ENCODE results near the gene CRHR1.

DNA sequence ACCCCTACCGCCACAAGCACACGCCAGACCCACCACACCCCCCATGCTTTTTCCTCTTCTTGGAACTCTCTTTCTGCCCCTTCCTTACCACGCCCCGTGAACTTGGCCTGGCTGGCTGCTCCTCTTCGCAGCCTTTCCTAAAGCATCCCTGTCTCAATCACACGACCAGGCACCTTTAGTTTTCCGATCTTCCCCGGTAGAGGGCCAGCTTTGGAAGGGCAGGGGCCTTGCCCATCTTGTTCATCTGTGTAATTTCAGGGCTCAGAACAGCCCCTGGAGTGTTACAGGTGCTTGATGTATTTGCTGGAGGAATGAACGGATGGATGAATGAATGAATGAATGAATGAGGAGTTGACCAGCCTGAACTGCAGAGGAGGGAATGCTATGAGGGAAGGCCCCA lies 64.3 kb downstream of the CRHR1 start:
- TF ChIP-seq, protein P1, sequence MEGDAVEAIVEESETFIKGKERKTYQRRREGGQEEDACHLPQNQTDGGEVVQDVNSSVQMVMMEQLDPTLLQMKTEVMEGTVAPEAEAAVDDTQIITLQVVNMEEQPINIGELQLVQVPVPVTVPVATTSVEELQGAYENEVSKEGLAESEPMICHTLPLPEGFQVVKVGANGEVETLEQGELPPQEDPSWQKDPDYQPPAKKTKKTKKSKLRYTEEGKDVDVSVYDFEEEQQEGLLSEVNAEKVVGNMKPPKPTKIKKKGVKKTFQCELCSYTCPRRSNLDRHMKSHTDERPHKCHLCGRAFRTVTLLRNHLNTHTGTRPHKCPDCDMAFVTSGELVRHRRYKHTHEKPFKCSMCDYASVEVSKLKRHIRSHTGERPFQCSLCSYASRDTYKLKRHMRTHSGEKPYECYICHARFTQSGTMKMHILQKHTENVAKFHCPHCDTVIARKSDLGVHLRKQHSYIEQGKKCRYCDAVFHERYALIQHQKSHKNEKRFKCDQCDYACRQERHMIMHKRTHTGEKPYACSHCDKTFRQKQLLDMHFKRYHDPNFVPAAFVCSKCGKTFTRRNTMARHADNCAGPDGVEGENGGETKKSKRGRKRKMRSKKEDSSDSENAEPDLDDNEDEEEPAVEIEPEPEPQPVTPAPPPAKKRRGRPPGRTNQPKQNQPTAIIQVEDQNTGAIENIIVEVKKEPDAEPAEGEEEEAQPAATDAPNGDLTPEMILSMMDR (IDR thresholded peaks at IDR 0.05): no peak
- TF ChIP-seq, protein P2, sequence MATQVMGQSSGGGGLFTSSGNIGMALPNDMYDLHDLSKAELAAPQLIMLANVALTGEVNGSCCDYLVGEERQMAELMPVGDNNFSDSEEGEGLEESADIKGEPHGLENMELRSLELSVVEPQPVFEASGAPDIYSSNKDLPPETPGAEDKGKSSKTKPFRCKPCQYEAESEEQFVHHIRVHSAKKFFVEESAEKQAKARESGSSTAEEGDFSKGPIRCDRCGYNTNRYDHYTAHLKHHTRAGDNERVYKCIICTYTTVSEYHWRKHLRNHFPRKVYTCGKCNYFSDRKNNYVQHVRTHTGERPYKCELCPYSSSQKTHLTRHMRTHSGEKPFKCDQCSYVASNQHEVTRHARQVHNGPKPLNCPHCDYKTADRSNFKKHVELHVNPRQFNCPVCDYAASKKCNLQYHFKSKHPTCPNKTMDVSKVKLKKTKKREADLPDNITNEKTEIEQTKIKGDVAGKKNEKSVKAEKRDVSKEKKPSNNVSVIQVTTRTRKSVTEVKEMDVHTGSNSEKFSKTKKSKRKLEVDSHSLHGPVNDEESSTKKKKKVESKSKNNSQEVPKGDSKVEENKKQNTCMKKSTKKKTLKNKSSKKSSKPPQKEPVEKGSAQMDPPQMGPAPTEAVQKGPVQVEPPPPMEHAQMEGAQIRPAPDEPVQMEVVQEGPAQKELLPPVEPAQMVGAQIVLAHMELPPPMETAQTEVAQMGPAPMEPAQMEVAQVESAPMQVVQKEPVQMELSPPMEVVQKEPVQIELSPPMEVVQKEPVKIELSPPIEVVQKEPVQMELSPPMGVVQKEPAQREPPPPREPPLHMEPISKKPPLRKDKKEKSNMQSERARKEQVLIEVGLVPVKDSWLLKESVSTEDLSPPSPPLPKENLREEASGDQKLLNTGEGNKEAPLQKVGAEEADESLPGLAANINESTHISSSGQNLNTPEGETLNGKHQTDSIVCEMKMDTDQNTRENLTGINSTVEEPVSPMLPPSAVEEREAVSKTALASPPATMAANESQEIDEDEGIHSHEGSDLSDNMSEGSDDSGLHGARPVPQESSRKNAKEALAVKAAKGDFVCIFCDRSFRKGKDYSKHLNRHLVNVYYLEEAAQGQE (IDR thresholded peaks at IDR 0.05; ENCODE audit: insufficient read depth in 1 of 2, low read depth in 2 of 2, low read length in 1 of 2): no peak
- TF ChIP-seq POLR2AphosphoS5 (IDR thresholded peaks at IDR 0.05; ENCODE audit: low read depth, low read length): no peak
- TF ChIP-seq SIN3A (IDR thresholded peaks at IDR 0.05; ENCODE audit: borderline replicate concordance, insufficient read depth, low read depth, low read length): no peak

Measured in Panc1 (cell line).